ENCODE data around the gene PDSS1.

DNA sequence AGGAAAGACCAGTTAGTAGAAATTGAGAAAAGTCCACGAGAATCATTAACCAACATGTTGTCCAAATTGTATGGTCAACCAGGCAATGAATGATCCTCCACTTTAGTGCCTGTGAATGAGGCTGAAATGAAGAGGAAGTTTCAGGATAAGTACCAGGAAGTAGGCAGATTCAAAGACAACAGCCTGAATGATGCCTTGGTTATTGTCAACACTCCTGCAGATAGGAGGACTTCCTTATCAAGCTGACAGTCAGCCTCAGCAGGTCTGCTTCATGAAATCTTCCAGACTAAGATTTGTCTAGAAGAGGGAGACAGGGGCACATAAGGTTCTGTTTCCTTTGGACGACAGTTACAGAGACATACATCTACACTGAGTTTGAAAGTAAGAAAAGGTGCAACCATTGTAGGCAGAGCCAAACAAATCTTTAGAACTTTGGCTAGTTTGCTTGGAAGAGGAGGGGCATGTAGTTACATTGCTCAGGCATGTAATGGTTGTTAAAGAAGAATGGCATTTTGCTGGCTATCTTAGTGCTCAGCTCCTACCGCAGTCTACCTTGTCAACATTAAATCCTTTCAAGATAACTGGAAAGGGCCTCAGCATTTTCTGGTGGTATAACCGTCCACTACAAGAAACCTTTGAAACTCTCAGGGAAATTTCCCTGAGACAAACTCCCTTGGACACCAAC is 81.8 kb downstream of the PDSS1 start:
- TF ChIP-seq, protein P1, sequence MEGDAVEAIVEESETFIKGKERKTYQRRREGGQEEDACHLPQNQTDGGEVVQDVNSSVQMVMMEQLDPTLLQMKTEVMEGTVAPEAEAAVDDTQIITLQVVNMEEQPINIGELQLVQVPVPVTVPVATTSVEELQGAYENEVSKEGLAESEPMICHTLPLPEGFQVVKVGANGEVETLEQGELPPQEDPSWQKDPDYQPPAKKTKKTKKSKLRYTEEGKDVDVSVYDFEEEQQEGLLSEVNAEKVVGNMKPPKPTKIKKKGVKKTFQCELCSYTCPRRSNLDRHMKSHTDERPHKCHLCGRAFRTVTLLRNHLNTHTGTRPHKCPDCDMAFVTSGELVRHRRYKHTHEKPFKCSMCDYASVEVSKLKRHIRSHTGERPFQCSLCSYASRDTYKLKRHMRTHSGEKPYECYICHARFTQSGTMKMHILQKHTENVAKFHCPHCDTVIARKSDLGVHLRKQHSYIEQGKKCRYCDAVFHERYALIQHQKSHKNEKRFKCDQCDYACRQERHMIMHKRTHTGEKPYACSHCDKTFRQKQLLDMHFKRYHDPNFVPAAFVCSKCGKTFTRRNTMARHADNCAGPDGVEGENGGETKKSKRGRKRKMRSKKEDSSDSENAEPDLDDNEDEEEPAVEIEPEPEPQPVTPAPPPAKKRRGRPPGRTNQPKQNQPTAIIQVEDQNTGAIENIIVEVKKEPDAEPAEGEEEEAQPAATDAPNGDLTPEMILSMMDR (IDR thresholded peaks at IDR 0.05), result no peak
- TF ChIP-seq POLR2AphosphoS5 (IDR thresholded peaks at IDR 0.05) (no peak), POLR2A (IDR thresholded peaks at IDR 0.05) (no peak)
